SK-N-MC (cell line): ENCODE results near the gene SRRM1.

Source experiments
- EZH2 ChIP-seq: fragments of 200-600 bp; sonication (generic); IDR thresholded peaks from one replicate; pipeline ENCODE4 v1.6.1; 2017; ENCODE audit warnings: antibody characterized with exemption
- FOXP2 ChIP-seq: optimal IDR thresholded peaks from 2 replicates; pipeline ENCODE3; 2011; ENCODE audit warnings: mild to moderate bottlenecking, moderate library complexity; ENCODE audit not compliant: insufficient read depth; ENCODE audit errors: extremely low read length, control extremely low read depth
- POLR2AphosphoS5 ChIP-seq: IDR thresholded peaks from 2 replicates; pipeline ENCODE4 v1.6.1; 2012; ENCODE audit warnings: mild to moderate bottlenecking, low read depth, low read length, borderline replicate concordance

- TF ChIP-seq EZH2 (no peak), POLR2AphosphoS5 (no peak), FOXP2 (no peak)
Observed at GRCh38 chr1:24688033-24688432, 44.9 kb downstream of the SRRM1 start.
